ENCODE results near the gene MYLK2.

MYLK2 gene

DNA sequence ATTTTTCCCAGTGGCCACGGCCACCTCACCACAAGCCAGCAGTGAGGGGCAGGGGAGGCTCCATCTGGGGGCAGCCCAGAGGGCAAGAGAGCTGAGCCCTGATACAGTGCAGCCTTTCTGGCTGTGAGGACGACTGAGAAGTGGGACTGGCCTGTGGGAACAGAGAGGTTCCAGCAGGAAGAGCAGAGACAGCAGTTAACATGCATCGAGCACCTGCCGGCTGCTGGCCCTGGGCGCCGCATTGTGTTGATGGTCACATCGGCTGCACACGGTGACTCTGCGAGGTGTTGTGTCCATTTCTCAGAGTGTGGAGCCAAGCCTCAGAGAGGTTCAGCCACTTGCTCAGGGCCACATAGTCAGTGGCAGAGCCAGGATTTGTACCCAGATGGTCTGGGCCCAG lies 16.4 kb downstream of the MYLK2 start:
- DNase-seq (ENCODE audit: low read depth, low spot score): no peak

DNA sequence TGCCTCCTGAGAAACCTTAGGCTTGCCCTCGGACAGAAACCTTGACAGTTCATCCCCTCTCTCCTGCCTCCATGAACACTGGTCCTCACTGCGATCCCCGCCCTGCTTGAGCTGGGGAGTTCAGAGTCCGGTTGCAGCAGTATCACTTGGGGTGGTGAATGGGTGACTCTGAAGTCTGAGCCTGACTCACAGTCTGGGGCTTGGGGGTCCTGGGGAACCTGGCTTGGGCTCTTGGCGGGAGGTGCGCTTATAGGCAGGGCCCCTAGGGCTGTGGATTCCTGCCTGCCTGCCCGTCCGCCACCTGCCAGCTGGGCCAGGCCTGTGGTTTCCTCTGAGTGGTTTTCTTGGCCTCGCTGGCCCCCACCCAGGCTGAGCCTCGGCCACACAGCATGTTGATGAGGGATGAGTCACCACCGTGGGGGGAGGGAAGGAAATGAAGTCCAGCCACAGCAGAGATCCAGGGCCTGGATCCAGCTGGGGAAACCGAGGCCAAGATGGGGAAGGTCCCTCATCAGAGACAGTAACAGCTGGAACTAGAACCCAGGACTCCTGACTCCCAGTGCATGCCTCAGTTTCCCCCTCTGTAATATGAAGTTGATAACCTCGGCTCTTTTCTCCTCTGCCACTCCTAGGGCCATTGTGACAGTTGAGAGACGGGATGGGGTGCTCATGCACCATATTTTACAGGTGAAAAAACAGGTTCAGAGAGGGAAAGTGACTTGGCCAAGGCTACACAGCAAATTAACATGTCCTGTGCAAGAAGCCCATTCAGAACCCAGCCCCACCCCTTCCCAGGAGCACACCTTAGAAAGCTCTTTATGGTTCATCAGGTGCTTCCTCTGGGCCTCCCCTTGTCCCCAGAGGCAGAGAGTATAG lies 17.1 kb downstream of the MYLK2 start:
- DNase-seq (ENCODE audit: low read depth, low spot score): peak; percentile 98

DNA sequence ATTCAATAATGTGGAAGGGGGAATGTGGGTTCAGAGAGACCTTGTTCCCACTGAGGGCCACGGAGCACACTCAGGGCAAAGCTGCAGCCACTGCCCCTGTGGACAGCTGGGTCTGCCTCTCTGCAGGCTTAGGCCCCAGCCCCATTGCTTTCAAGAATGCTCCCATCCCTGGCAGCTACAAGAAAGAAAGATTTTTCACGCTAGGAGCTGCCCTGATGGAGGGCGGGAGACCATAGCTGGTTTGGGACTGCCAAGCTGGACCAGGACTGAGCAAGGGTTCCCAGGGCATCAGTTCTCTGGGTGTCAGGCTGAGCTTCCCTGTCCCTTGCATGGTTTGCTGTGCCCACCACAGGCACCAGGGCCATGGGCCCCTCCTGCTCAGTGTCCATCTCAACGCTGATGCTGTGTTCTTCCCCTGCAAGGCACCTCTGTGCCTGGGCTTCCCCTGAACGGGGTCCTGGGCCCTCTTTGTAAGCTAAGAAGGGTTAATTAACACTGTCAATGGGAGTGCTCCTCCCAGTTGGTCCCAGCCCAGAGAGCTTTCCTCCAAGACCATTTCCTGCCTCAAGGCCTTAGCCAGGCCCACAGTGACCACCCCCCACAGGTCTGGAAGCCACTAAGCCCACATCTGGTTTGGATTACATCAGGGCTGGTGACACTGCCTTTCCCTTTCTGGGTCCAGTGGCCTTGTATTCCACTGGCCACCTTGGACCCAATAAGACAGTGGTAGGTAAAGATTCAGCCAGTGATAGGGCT lies 17.9 kb downstream of the MYLK2 start:
- DNase-seq (ENCODE audit: low read depth, low spot score): no peak

DNA sequence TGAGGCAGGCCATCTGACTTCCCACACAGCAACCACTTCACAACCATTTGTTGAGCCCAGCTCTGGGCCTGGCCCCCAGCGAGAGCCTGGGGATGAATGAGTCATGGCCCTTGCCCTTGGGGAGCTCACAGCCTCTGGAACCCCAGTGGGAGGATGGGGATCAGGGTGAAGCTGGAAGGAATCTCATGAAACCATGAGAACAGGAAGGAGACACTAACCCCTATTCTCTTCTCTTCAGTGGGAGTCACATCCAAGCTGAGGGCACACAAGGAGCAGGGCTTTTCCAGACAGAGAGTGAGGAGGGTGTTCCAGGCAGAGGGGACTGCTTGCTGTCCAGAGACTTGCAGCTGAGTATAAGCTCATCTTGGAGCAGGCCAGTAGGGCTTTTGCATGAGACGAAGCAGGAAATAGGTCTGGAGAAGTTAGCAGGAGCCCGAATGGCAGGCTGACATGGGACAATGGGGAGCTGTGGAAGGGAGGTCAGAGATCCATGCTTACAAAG lies 18.8 kb downstream of the MYLK2 start:
- DNase-seq (ENCODE audit: low read depth, low spot score): peak; percentile 42

DNA sequence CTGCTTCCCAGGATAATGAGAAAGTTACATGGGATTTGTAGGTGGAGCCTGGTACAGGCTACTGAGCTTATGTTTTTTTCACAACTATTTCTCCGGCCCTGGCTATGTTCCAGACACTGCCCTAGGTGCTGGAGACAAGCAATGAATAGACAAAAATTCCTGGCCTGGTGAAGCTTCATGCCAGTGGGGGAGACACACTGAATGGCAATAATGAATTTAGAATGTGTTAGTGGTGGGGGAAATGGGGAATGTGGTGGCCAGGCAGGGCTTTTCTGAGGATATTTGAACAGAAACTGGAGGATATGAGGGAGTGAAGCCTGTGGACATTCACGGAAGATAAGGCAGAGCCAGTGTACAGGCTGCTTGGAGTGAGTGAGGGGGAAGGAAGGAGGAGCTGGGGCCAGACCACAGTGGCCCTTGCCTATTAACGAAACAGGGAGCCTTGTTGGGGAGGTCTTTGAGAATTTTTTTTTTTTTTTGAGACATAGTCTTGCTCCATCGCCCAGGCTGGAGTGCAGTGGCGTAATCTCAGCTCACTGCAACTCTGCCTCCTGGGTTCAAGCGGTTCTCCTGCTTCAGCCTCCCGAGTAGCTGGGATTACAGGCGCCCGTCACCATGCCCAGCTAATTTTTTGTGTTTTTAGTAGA lies 19.6 kb downstream of the MYLK2 start:
- peak; percentile 64 for DNase-seq (ENCODE audit: low read depth, low spot score)

DNA sequence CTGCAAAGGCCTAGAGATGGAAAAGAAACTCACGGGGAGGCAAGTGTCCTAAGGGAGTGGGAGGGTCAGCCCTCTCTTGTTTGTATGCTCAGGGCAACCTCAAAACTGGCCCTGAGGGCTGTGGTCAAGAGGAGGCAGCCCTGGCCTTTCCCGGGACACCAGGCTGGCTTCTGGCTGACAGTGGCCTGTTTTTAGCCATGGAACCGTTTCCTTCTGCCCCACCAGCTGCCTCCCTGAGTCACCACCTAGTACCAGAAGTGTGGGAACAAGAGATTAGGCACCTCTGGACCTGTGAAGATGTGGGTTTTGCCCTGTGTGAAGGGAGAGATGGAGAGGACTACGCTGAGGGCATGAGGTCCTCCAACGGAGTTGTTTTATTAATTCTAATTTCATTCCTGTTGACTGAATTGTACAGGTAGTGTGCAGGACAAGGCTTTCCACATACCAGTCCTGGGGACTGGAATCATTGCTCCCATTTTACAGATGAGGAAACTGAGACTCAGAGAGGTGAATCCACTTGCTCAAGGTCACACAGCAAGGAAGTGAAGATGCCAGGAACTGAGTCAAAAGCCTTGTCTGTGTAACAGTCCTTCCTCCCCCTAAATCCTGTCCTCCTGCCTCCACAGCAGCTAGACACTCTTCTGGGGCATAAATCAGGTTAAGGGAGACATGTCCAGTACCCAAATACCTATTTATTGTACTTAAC lies 20.8 kb downstream of the MYLK2 start:
- DNase-seq (ENCODE audit: low read depth, low spot score): no peak

DNA sequence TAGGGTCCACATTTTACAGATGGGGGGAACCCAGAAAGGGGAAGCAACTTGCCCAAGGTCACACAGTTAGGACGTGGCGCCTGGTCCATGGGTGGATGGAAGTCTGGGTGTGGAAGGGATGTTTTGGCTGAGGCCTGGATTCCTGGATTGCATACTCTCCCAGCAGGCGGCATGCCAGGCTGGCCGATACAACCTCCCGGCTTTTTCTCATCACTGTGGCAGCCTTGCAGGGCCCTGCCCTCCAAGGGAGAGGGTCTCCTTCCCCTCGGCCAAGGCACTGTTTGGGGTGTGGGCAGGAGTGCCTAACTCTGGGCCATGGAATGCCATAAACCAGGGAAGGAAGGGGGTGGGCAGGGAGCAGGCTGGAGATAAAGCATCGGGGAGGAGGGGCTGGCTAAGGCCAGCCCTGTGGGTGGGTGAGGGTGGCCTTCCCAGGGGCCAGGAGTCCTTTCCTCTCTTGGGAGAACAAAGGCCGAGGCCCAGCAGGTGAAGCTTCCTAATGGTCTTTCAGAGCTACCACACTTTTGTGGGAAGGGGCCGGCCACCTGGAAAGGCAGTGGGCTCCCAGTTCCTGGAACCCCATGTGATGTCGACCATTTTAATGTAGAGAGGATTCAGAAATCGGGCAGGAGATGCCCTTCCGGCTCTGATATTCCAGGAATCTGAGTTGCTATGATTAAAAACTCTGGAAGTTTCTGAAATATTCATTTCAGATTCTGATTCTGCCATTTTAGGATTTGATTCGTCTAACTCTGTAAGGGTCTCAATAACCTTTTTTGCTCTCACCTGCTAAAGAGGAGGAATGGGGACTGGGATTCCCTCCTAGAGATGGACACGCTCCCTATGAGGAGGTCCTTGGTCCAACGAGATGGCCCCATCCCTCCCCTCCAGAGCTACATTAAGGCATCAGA lies 22.0 kb downstream of the MYLK2 start:
- peak; percentile 61 for DNase-seq (ENCODE audit: low read depth, low spot score)

DNA sequence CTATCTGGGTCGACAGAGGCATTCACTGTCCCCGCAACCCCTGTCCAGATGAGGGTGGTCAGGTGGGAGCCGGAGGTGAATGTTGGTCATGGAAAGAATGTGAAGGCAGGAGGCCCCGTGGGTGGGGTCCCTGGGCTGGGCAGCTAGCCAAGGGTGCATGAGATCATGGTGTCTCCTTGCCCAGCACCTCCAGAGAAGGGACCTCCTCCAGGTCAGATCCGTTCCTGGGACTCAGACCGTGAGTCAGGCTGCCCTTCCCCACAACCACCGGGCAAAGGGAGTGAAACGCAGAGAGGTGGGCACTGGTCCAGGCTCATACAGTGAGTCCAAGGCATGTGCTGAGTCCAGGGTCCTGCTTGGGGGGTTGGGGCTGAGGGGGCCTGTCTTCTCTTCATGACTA lies 22.8 kb downstream of the MYLK2 start:
- DNase-seq (ENCODE audit: low read depth, low spot score): peak; percentile 89

DNA sequence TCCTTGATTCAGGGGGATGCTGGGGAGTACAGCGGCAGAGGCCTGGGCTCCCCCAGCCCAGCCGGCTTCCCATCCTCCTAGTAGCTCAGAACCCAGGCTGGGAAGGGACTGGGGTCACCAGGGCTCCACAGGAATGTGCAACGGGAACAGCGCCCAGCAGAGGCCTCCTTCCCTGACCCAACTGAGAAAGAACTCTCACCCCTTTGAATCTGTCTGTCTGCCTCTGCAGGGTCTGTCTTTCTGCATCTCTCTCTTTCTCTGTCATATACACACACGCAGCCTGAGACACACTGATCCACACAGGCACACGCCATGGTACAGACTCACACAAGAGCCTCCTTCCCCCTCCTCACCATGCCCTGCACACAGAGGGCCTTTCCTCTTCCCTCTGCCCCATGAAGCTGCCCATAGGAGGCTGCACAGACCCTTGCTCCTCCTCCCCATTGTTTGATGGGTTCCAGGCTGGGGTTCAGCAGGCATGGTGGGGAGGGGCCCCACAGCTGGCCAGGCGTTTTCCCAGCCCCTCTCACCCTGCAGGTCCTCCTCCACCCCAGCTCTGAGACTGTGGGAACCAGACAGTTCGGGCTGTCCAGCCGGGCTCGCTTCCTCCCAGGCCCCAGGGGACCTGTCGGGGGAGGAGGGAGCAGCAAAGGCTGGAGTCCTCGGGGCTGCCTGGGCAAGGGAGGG lies 23.5 kb downstream of the MYLK2 start:
- peak; percentile 73 for DNase-seq (ENCODE audit: low read depth, low spot score)

DNA sequence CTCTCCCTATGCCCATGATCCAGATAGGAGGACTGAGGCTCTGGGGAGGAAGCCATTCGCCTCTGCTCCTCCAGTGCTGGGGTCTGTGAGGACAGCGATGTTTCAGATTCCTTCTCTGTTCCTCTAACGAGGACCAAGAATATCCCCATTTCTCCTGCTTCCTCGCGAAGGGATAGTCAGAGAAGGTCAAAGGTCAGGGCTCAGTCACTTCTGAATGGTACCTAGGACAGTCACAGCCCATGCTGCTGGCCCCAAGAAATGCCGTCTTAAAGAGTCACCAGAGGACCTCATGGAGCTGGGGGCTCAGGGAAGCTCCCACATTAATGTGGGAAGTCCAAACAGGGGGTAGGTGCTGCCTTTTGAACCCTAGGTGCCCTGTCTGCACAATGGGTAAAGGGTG lies 24.1 kb downstream of the MYLK2 start:
- no peak for DNase-seq (ENCODE audit: low read depth, low spot score)

DNA sequence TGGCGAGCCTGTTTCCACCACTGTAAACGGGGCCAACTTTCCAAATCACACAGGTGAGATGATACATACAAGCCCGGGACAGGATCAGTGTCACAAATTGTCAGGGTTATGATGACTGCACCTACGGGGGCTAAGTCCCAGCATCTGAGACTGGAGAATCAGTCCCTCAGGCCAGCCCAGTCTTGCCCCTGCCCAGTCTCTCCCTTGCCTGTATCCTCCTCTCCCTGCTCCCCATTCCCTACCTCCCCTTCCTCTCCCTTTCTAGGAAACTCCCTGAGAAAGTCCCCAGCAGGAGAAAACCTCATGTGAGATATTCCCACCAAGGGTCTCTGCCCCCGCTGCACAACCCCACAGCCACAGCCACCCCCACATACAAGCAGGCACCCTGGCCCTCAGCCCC lies 24.7 kb downstream of the MYLK2 start:
- no peak for DNase-seq (ENCODE audit: low read depth, low spot score)

DNA sequence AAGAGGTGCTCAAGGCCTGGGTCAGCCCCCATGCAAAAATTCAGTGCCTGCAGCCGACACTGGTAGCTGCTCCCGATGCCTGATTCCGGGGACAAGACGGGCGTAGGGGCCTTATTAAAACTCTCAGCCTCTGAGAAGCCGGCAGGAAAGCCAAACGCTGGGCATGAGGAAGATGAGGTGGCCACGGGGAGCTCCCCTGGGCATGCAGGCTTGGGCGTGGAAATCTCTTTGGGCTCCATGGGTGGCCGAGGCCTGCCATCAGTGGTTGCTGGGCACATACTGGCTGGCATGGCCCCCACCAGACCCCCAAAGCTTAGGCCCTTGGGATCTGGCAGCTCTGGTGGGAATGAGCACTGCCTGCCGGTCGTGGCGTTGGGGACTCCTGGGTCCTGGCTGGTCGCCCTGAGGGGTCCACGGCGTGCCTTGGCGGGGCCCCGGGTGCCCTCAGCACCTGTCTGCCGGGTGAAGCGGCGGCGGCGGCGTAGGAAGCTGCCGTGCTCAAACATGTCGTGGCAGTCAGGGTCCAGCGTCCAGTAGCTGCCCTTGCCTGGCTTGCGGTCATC lies 25.7 kb downstream of the MYLK2 start:
- no peak for DNase-seq (ENCODE audit: low read depth, low spot score)

DNA sequence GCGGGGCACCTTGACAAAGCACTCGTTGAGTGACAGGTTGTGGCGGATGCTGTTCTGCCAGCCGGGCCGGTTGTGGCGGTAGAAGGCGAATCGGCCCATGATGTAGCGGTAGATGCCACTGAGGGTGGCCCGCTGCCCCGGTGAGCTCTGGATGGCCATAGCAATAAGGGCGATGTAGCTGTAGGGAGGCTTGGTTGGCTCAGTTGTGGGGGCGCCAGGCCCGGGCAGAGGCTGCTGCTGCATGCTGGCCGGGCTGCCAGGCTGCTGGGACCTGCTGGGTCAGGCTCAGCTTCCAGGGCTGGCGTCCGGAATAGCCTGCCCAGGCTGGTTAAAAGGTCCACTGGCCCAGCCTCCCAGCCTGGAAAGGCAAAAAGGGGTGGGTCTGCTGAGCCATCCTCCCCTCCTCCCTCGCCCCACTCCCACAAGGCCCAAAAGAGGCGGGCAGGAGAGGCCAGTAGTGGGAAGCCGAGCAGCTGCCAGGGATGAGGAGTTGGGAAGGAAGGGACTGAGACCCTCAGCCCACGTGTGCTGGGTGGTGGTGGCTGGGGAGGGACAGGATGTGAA lies 26.2 kb downstream of the MYLK2 start, which contains the start of gene FOXS1:
Gene FOXS1, minus strand, starts transcription at position 305 of the 564 bp plus-strand sequence. Its CDS starts 62 bp downstream, at position 243.
- peak; percentile 52 for DNase-seq (ENCODE audit: low read depth, low spot score)

DNA sequence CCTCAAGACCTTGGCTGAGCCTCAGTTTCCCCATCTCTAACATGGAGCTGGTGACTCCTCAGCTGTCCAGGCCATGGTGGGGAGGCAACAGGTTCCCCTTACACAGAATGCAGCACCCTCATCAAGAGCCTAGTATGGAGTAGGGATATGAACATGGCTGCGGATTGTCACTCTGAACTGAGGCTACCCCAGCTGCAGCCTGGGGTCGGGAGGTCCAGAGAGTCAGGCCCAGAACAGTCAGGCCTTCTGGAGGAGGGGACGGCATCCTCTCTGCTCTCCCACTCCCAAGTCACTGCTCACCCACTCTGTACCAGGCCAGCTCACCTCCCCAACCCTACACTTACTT lies 27.6 kb downstream of the MYLK2 start:
- DNase-seq (ENCODE audit: low read depth, low spot score): no peak

DNA sequence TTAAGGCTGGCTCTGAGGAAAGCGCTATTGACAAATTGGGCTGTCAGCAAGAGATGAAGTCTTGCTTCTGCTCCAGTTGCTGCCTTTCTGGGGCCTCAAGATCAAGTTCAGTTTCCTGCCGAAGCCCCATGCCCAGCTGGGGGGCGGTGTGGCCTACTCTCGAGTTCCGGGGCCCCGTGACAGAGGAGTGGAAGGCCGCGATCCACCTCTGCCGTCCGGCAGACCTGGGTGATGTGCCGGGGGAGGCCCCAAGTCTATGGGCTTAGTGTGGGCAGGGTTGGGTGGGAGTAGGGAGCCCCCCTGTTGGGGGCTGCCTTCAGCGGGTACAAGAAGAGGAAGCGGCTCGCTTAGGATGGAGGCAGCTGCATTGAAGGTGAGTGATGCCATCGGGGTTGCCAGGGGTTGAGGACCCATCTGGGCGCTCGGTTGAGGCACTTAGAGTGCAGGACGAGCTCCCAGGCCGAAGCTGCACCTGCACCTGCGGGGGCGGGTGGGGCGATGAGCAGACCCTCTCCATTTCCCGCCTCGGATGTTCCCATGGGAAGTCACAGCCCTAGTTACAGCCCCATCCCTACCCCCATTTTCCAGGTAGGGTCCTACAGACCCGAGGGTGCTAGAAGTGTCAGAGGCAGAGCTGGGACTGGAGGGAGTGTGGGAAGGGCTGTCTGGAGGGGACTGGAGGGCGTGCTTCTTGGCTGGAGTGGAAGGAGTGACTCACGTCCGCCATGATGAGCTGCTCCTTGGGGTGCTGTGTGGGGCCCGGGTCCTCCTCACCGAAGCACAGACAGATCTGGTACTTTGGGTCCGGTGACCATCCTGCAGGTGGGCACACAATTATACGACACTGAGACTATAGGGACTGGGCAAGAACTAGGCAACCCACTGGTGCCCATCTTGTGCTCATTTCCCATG lies 29.2 kb downstream of the MYLK2 start:
- no peak for DNase-seq (ENCODE audit: low read depth, low spot score)

DNA sequence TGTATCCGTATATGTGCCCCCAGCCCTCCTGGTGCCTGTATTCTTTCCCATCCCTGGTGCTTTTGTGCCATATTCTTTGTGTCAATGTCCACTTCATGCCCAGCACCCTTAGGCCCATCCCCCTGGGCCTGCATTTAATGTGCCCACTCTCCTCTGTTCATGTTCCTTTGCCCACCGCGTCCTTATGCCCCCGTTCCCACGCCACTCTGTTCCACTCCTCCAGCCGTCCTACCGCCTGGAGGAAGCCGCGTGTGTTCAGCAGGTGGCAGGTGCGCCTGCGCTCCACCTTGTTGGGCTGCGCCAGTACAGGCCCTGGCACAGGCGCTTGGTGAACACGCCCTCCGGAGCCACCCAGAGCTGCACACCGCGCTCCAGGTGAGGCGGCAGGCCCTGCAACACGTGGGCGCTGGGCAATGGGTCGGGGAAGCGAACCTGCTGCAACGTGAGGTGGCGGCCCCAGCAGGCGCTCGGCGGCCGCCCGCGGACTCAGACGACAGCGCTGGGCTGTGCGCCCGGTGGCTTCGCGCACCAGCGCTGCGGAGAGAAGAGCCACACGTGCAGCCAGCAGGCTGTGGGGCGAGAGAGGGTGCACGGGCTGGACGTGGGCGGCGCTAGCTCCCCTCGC lies 30.3 kb downstream of the MYLK2 start:
- no peak for DNase-seq (ENCODE audit: low read depth, low spot score)

DNA sequence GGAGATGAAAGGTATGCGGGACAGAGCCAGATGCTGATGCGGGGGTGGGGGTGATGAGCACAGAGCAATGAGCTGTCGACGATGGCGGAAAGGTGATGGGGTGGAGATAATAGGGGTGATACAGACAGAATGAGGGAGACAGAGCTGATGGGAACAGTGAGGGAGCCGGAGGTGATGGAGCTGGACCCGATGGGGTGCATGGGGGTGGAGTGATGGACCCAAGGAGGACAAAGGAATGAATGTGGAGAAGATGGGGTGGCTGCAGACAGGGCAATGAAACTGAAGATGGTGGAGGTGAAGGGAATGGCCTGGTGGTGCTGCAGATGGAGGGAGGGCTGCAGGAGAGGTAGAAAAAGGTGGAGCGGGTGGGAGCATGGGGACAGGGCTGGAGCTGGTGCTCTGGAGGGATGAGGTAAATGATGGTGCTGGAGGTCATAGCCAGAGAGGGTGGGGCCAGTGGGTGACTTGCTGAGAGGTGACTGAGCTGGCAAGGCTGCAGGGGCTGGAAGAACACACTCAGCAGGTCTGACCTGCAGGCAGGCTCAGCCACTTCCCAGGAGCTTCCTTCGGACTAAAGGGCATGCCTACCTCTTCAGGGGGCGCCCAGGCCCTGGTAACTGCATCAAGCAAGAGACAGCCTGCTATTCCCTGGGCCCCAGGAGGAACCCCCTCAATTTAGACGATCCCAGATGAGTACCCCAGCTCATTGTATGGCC lies 32.2 kb downstream of the MYLK2 start:
- DNase-seq (ENCODE audit: low read depth, low spot score): no peak

Measured in astrocyte of the hippocampus (primary cell).